ENCODE results near the gene VPS26C.

VPS26C gene

GRCh38 chr21:37264808-37265207 is 2.3 kb downstream of the VPS26C start:
- no peak for DNase-seq

GRCh38 chr21:37263827-37264600 is 3.1 kb downstream of the VPS26C start:
- DNase-seq, result peak; percentile 65

GRCh38 chr21:37259426-37259825 is 7.7 kb downstream of the VPS26C start:
- peak; percentile 11 for DNase-seq

GRCh38 chr21:37257967-37258877 is 8.9 kb downstream of the VPS26C start:
- DNase-seq, result peak; percentile 36

- peak; percentile 11 for DNase-seq
Observed at GRCh38 chr21:37257511-37257966, 9.6 kb downstream of the VPS26C start.

- DNase-seq, result no peak
Observed at GRCh38 chr21:37253991-37254390, 13.1 kb downstream of the VPS26C start.

GRCh38 chr21:37251294-37251634 is 15.9 kb downstream of the VPS26C start:
- DNase-seq, result no peak

GRCh38 chr21:37249112-37249904 is 17.8 kb downstream of the VPS26C start:
- peak; percentile 9 for DNase-seq

- no peak for DNase-seq
Observed at GRCh38 chr21:37248298-37248697, 18.8 kb downstream of the VPS26C start.

- no peak for DNase-seq
Observed at GRCh38 chr21:37245151-37245550, 22.0 kb downstream of the VPS26C start.

- peak; percentile 33 for DNase-seq
Observed at GRCh38 chr21:37244501-37245095, 22.5 kb downstream of the VPS26C start.

GRCh38 chr21:37243961-37244360 is 23.2 kb downstream of the VPS26C start:
- DNase-seq, result no peak

- no peak for DNase-seq
Observed at GRCh38 chr21:37241426-37241825, 25.7 kb downstream of the VPS26C start.

GRCh38 chr21:37240978-37241377 is 26.2 kb downstream of the VPS26C start:
- DNase-seq, result no peak

- no peak for DNase-seq
Observed at GRCh38 chr21:37237764-37238163, 29.4 kb downstream of the VPS26C start.

GRCh38 chr21:37237346-37237745 is 29.8 kb downstream of the VPS26C start:
- DNase-seq, result no peak

- DNase-seq, result no peak
Observed at GRCh38 chr21:37233551-37234146, 33.5 kb downstream of the VPS26C start.

- no peak for DNase-seq
Observed at GRCh38 chr21:37232274-37233018, 34.7 kb downstream of the VPS26C start.

- no peak for DNase-seq
Observed at GRCh38 chr21:37231671-37232070, 35.5 kb downstream of the VPS26C start.

GRCh38 chr21:37231249-37231645 is 35.9 kb downstream of the VPS26C start:
- no peak for DNase-seq

GRCh38 chr21:37230632-37231248 is 36.4 kb downstream of the VPS26C start:
- DNase-seq, result no peak
